ENCODE results near the gene MPC1. TPM values are rescaled to one million over a fixed set of nuclear protein-coding genes. Genes with fewer than 3 reads are reported as not detected.
A peak's percentile ranks its signal among the peaks of the same experiment; 100 is the strongest.

MPC1 gene
- total RNA-seq (10 to 100 TPM; 29.1 to 56.8 (median 34.5) TPM), polyA plus RNA-seq (10 to 100 TPM; 49.5 to 58.6 (median 52.4) TPM)
- long read RNA-seq, donor 1, partial matches to known transcripts, result 0 of 27 reads
- long read RNA-seq, donor 1, other reads (novel, unspliced or antisense), result 26 of 27 reads
- long read RNA-seq, donor 2, partial matches to known transcripts, result 0 of 16 reads
- long read RNA-seq, donor 2, other reads (novel, unspliced or antisense), result 16 of 16 reads

DNA sequence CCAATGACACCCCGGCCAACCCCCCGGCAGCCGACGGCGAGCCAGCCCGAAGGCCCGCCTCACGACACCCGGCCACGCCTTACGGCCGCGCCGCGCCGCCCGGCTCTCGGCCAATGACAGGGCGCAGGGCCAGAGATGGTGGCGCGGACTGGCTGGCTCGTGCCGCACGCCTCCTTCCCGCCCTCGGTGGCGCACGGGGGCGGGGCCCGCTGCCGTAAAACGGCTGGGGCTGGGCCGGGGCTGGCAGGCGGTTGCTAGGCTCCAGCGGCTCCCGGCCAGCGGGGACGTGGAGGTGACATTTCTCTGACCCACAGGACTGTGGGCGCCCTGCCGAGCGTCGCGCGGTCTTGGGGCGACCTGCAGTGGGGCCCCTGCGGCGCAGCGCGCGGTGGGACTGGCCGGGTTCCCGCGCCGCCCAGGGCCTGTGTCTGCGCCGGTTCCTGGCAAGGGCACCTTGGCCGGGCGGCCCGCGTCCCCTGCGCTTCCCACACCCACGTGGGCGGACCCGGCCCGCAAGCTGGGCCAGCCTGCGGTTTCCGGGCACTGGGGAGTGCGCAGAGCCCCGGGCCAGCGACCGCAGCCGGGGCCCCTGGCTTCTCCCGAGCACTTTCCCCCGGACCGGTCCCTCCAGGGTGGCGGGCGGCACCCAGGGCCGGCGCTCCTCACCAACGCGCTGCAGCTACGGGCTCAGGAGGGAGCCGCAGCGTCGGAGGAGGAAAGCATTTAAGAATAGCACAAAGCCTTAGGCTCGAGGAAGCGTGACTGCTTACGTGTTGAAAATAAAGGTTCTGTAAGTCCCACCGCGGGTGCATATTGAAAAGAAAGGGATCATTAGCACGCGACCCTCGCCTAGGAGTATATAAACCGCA, at the start of gene MPC1:
TSS of gene MPC1 (minus strand) at position 8 of the 869 bp plus-strand sequence. CDS start 64 bp downstream, outside the sequence.
- Histone ChIP-seq H3K9me3 (no peaks in the 10 kb centered on the region), H3K4me3 (peak within 1 kb of the TSS; percentile 72 to 99 (median 92)), H3K4me1 (peaks cover 4 to 47% (median 18%) of the 10 kb centered on the region in 6 donors), H3K27me3 (replicated peaks in 1 of 7) (no peaks in the 10 kb centered on the region), H3K27ac (peak within 1 kb of the TSS; percentile 85 to 96 (median 90)), H3K36me3 (no peaks in the 10 kb centered on the region)
- intact Hi-C loops (cut with DNase I; ENCODE audit: low total_unique reads), result no loop called here
- WGBS, 5 donors, result 0% methylated on average over 49 to 94 of the region's 94 CpGs
- no peak for TF ChIP-seq POLR2A (IDR thresholded peaks at IDR 0.05)
- TF ChIP-seq, protein P1, sequence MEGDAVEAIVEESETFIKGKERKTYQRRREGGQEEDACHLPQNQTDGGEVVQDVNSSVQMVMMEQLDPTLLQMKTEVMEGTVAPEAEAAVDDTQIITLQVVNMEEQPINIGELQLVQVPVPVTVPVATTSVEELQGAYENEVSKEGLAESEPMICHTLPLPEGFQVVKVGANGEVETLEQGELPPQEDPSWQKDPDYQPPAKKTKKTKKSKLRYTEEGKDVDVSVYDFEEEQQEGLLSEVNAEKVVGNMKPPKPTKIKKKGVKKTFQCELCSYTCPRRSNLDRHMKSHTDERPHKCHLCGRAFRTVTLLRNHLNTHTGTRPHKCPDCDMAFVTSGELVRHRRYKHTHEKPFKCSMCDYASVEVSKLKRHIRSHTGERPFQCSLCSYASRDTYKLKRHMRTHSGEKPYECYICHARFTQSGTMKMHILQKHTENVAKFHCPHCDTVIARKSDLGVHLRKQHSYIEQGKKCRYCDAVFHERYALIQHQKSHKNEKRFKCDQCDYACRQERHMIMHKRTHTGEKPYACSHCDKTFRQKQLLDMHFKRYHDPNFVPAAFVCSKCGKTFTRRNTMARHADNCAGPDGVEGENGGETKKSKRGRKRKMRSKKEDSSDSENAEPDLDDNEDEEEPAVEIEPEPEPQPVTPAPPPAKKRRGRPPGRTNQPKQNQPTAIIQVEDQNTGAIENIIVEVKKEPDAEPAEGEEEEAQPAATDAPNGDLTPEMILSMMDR (IDR thresholded peaks at IDR 0.05 in 8 of 11, conservative IDR thresholded peaks at IDR 0.05 in 3 of 11), result peak in 3 of 11 experiments; percentile 19 to 31 (median 24)
- TF ChIP-seq POLR2AphosphoS5 (IDR thresholded peaks at IDR 0.05), result peak; percentile 88 to 95 (median 93)
- DNase-seq, result peak; percentile 99

DNA sequence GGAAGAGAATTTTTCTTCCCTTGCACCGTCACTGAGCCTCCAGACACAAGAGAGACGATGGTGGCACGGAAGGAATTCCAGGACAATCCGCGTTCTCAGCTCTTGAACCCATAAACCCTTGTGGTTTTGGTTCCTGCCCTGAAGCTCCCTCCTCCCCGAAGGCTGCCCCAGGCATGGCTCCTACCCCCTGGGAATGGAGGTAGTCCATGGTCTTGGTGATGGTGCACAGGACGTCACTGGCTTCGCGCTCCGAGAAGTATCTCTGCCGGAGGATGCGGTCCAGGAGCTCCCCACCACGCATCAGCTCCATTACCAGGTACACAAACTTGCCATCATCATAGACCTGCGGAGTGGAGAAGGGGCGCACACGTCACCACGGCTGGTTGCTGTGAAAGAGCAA, 47.5 kb upstream of the MPC1 start:
- no peaks in the 10 kb centered on the region for H3K27me3 ChIP-seq (replicated peaks in 1 of 7)
- whole genome bisulfite sequencing, 5 donors, result 94 to 97% (median 95%) methylated on average over 17 of the region's 17 CpGs
- peaks cover 0 to 9% (median 0%) of the 10 kb centered on the region in 8 donors for H3K9me3 ChIP-seq
- H3K36me3 ChIP-seq, result peaks cover 4 to 47% (median 21%) of the 10 kb centered on the region in 6 donors
- peaks cover 0 to 1% (median under 1%) of the 10 kb centered on the region in 6 donors for H3K4me1 ChIP-seq
- intact Hi-C loops (cut with DNase I; ENCODE audit: low total_unique reads), result no loop called here
- no peak for DNase-seq
- H3K4me3 ChIP-seq, result no peak overlapping the region
- TF ChIP-seq, protein P1 (IDR thresholded peaks at IDR 0.05 in 8 of 11, conservative IDR thresholded peaks at IDR 0.05 in 3 of 11), result no peak
- TF ChIP-seq POLR2A (IDR thresholded peaks at IDR 0.05), result no peak
- TF ChIP-seq POLR2AphosphoS5 (IDR thresholded peaks at IDR 0.05), result no peak
- no peak overlapping the region for H3K27ac ChIP-seq

DNA sequence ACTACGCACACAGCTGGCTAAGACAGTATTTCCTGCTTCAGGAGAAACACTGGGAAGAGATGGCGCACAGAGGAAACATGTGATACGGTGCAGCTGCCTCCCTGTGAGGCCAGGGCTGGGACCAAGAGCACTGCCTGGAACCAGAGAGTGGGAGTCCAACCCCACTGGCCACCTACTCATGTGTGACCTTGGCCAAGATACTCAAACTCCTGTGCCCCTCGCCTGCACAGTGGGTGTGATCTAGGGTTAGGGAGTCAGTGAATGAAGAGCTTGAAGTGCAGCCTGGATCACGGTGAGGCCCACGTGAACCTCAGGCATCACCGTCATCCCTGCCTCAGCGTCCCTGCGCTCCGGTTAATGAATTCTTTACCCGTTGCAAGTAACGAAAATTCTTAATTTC, 41.7 kb upstream of the MPC1 start:
- TF ChIP-seq, protein P1 (IDR thresholded peaks at IDR 0.05 in 8 of 11, conservative IDR thresholded peaks at IDR 0.05 in 3 of 11), result no peak
- TF ChIP-seq POLR2AphosphoS5 (IDR thresholded peaks at IDR 0.05), result no peak
- TF ChIP-seq POLR2A (IDR thresholded peaks at IDR 0.05), result no peak
- Histone ChIP-seq H3K36me3 (peaks cover 0 to 65% (median 22%) of the 10 kb centered on the region in 6 donors), H3K27me3 (replicated peaks in 1 of 7) (no peaks in the 10 kb centered on the region), H3K9me3 (peaks cover 0 to 6% (median 0%) of the 10 kb centered on the region in 8 donors), H3K4me1 (peaks cover 0 to 16% (median 9%) of the 10 kb centered on the region in 6 donors), H3K27ac (no peak overlapping the region), H3K4me3 (no peak overlapping the region)
- intact Hi-C loops (cut with DNase I; ENCODE audit: low total_unique reads), result no loop called here
- 87 to 94% (median 92%) methylated on average over 12 of the region's 12 CpGs for WGBS, 5 donors
- no peak for DNase-seq

DNA sequence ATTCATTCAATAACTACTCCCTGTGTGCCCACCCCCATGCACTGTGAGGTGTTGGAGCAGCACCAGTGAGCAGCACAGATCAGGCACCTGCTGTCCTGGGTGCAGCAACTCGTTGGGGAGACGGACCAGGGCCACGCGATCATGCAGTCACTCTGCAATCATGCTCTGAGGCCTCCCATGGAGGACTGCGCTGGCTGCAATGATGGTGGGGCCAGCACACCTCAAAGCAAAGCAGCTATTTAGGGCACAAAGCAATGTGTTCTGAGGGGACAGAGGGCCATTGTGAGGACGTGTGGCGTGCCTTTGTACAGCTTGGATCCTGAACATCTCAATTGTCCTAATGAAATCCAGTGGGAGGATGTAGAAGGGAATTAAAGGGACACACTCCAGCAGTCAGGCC, 41.0 kb upstream of the MPC1 start:
- H3K4me1 ChIP-seq, result peaks cover 0 to 22% (median 11%) of the 10 kb centered on the region in 6 donors
- H3K27ac ChIP-seq, result no peak overlapping the region
- peaks cover 0 to 3% (median 0%) of the 10 kb centered on the region in 8 donors for H3K9me3 ChIP-seq
- WGBS, 5 donors, result 85 to 94% (median 90%) methylated on average over 7 of the region's 7 CpGs
- no peak for DNase-seq
- TF ChIP-seq POLR2A (IDR thresholded peaks at IDR 0.05), result no peak
- TF ChIP-seq, protein P1 (IDR thresholded peaks at IDR 0.05 in 8 of 11, conservative IDR thresholded peaks at IDR 0.05 in 3 of 11), result no peak
- TF ChIP-seq POLR2AphosphoS5 (IDR thresholded peaks at IDR 0.05), result no peak
- no peak overlapping the region for H3K4me3 ChIP-seq
- H3K27me3 ChIP-seq (replicated peaks in 1 of 7), result no peaks in the 10 kb centered on the region
- intact Hi-C loops (cut with DNase I; ENCODE audit: low total_unique reads), result no loop called here
- H3K36me3 ChIP-seq, result peaks cover 0 to 65% (median 25%) of the 10 kb centered on the region in 6 donors
